Activated CD4-positive, alpha-beta T cell treated with anti-CD3 and anti-CD28 coated beads, Interleukin-2, amount 10 ng/mL, durations not matched to agents 7 days and 5 days (primary cell): Measurements from ENCODE around the gene SPRN. TPM values are rescaled to one million over a fixed set of nuclear protein-coding genes. Genes with fewer than 3 reads are reported as not detected.
"Not testable (repeated sequence)": the region's sequence is repeated elsewhere in the genome, so short reads cannot be mapped to it uniquely, and the experiment has no call there.

ENCODE experiments used
- CTCF ChIA-PET: fragments of 350-600 bp; sonication (Branson Sonifier 250); formaldehyde crosslinking; loops from one replicate; lab custom pipeline; 2021; ENCODE audit warnings: antibody characterized with exemption; lab: Charles Lee
- POLR2A ChIA-PET: fragments of 350-600 bp; sonication (Branson Sonifier 250); formaldehyde crosslinking; loops from one replicate; lab custom pipeline; 2021; ENCODE audit warnings: antibody characterized with exemption; lab: Charles Lee
- DNase-seq: peaks from one replicate; pipeline ENCODE4 v3.0.0-alpha.2; 2020
- H3K27ac Mint-ChIP-seq: one replicate; pipeline ENCODE4 v1.8.0; 2021; ENCODE audit warnings: mild to moderate bottlenecking, moderate library complexity, mixed read lengths
- H3K27me3 Mint-ChIP-seq: one replicate; pipeline ENCODE4 v1.8.0; 2021; ENCODE audit warnings: mixed read lengths
- H3K36me3 Mint-ChIP-seq: one replicate; pipeline ENCODE4 v1.8.0; 2021; ENCODE audit warnings: low read depth, mixed read lengths
- H3K4me1 Mint-ChIP-seq: one replicate; pipeline ENCODE4 v1.8.0; 2021; ENCODE audit warnings: mixed read lengths
- H3K4me3 Mint-ChIP-seq: one replicate; pipeline ENCODE4 v1.8.0; 2021; ENCODE audit warnings: mild to moderate bottlenecking, moderate library complexity, mixed read lengths
- H3K9me3 Mint-ChIP-seq: one replicate; pipeline ENCODE4 v1.8.0; 2021; ENCODE audit warnings: mixed read lengths
- total RNA-seq, 2 experiments: library from RNA; stranded (reverse); gene quantifications; one replicate each; pipeline ENCODE4 v1.2.3, GENCODE V29; 2021

Gene SPRN
- total RNA-seq, 2 experiments from 2014 or later = not detected

GRCh38 chr10:133391761-133392518, 32.5 kb downstream of the SPRN start:
- peak overlapping the region; percentile 80 for H3K27ac Mint-ChIP-seq
- H3K36me3 Mint-ChIP-seq = peaks cover 11% of the 10 kb centered on the region
- H3K9me3 Mint-ChIP-seq = no peaks in the 10 kb centered on the region
- H3K4me1 Mint-ChIP-seq = peaks cover 61% of the 10 kb centered on the region
- no peak for DNase-seq
- POLR2A ChIA-PET = no interaction called here
- H3K27me3 Mint-ChIP-seq = no peaks in the 10 kb centered on the region
- CTCF ChIA-PET = interaction anchor here (1.1 to 1.5 kb wide), 2 partner anchors 62 to 1163 kb away, joined by 3 to 7 read pairs; no protein-coding TSS in a partner anchor
- no peak overlapping the region for H3K4me3 Mint-ChIP-seq

GRCh38 chr10:133391249-133391635, 33.2 kb downstream of the SPRN start:
- ChIA-PET CTCF (interaction anchor here (1.1 to 1.5 kb wide), 2 partner anchors 62 to 1163 kb away, joined by 3 to 7 read pairs; no protein-coding TSS in a partner anchor), POLR2A (interaction anchor here (0.7 to 1.0 kb wide), 2 partner anchors 132 to 429 kb away, joined by 3 to 4 read pairs; no protein-coding TSS in a partner anchor)
- Mint-ChIP-seq H3K4me3 (peak overlapping the region; percentile 39), H3K27ac (peak overlapping the region; percentile 99), H3K4me1 (peaks cover 57% of the 10 kb centered on the region), H3K27me3 (no peaks in the 10 kb centered on the region), H3K9me3 (no peaks in the 10 kb centered on the region), H3K36me3 (peaks cover 11% of the 10 kb centered on the region)
- DNase-seq = no peak

GRCh38 chr10:133390597-133391248, 33.7 kb downstream of the SPRN start:
- POLR2A ChIA-PET = interaction anchor here (0.7 to 1.2 kb wide), 3 partner anchors 13 to 428 kb away, joined by 3 to 4 read pairs (median 3); no protein-coding TSS in a partner anchor
- Mint-ChIP-seq H3K27me3 (no peaks in the 10 kb centered on the region), H3K4me1 (peaks cover 55% of the 10 kb centered on the region), H3K4me3 (peak overlapping the region; percentile 65), H3K9me3 (no peaks in the 10 kb centered on the region), H3K36me3 (peaks cover 9% of the 10 kb centered on the region), H3K27ac (peak overlapping the region; percentile 99)
- DNase-seq = no peak
- CTCF ChIA-PET = interaction anchor here (0.8 to 1.5 kb wide), 4 partner anchors 16 to 1162 kb away, joined by 3 to 7 read pairs (median 3); no protein-coding TSS in a partner anchor

GRCh38 chr10:133388973-133389818, 35.2 kb downstream of the SPRN start:
- Mint-ChIP-seq H3K27ac (peak overlapping the region; percentile 99), H3K36me3 (peaks cover 2% of the 10 kb centered on the region), H3K4me3 (peak overlapping the region; percentile 81), H3K27me3 (no peaks in the 10 kb centered on the region), H3K4me1 (peaks cover 44% of the 10 kb centered on the region), H3K9me3 (no peaks in the 10 kb centered on the region)
- POLR2A ChIA-PET = interaction anchor here (1.2 kb wide), 1 partner anchor 11 kb away, joined by 3 read pairs; no protein-coding TSS in a partner anchor
- CTCF ChIA-PET = interaction anchor here (0.9 to 1.8 kb wide), 3 partner anchors 8 to 60 kb away, joined by 3 to 5 read pairs (median 4); no protein-coding TSS in a partner anchor
- DNase-seq = peak; percentile 69

- ChIA-PET POLR2A (no interaction called here), CTCF (interaction anchor here (1.0 to 1.8 kb wide), 6 partner anchors 12 to 59 kb away, joined by 3 to 5 read pairs (median 4); no protein-coding TSS in a partner anchor)
- Mint-ChIP-seq H3K4me1 (peaks cover 41% of the 10 kb centered on the region), H3K27ac (peak overlapping the region; percentile 99), H3K9me3 (no peaks in the 10 kb centered on the region), H3K36me3 (peaks cover 2% of the 10 kb centered on the region), H3K4me3 (peak overlapping the region; percentile 81), H3K27me3 (no peaks in the 10 kb centered on the region)
- DNase-seq = no peak
These were observed 36.0 kb downstream of the SPRN start for GRCh38 chr10:133388236-133388972.

GRCh38 chr10:133386951-133387350, 37.5 kb downstream of the SPRN start:
- H3K36me3 Mint-ChIP-seq, H3K27ac Mint-ChIP-seq, H3K4me3 Mint-ChIP-seq, H3K27me3 Mint-ChIP-seq, DNase-seq, H3K9me3 Mint-ChIP-seq, POLR2A ChIA-PET: not testable (repeated sequence)
- peaks cover 38% of the 10 kb centered on the region for H3K4me1 Mint-ChIP-seq
- CTCF ChIA-PET = interaction anchor here (0.7 to 1.5 kb wide), 5 partner anchors 18 to 130 kb away, joined by 3 to 4 read pairs (median 3); no protein-coding TSS in a partner anchor

GRCh38 chr10:133385214-133385613, 39.2 kb downstream of the SPRN start:
- no peak overlapping the region for H3K27ac Mint-ChIP-seq
- no peak overlapping the region for H3K4me3 Mint-ChIP-seq
- no peaks in the 10 kb centered on the region for H3K27me3 Mint-ChIP-seq
- no peaks in the 10 kb centered on the region for H3K9me3 Mint-ChIP-seq
- POLR2A ChIA-PET = no interaction called here
- H3K4me1 Mint-ChIP-seq = peaks cover 21% of the 10 kb centered on the region
- CTCF ChIA-PET = no interaction called here
- no peak for DNase-seq
- H3K36me3 Mint-ChIP-seq = peaks cover 2% of the 10 kb centered on the region

GRCh38 chr10:133384071-133384470, 40.4 kb downstream of the SPRN start:
- no peak overlapping the region for H3K4me3 Mint-ChIP-seq
- DNase-seq = no peak
- no peaks in the 10 kb centered on the region for H3K9me3 Mint-ChIP-seq
- no peaks in the 10 kb centered on the region for H3K36me3 Mint-ChIP-seq
- no peak overlapping the region for H3K27ac Mint-ChIP-seq
- H3K4me1 Mint-ChIP-seq = peaks cover 13% of the 10 kb centered on the region
- CTCF ChIA-PET = interaction anchor here (0.6 kb wide), 1 partner anchor 127 kb away, joined by 3 read pairs; no protein-coding TSS in a partner anchor
- no peaks in the 10 kb centered on the region for H3K27me3 Mint-ChIP-seq
- POLR2A ChIA-PET = no interaction called here

- POLR2A ChIA-PET = no interaction called here
- H3K27me3 Mint-ChIP-seq = no peaks in the 10 kb centered on the region
- H3K27ac Mint-ChIP-seq = no peak overlapping the region
- CTCF ChIA-PET = no interaction called here
- H3K4me3 Mint-ChIP-seq = no peak overlapping the region
- no peak for DNase-seq
- H3K9me3 Mint-ChIP-seq = no peaks in the 10 kb centered on the region
- peaks cover 8% of the 10 kb centered on the region for H3K4me1 Mint-ChIP-seq
- no peaks in the 10 kb centered on the region for H3K36me3 Mint-ChIP-seq
These were observed 40.9 kb downstream of the SPRN start for GRCh38 chr10:133383551-133383950.

GRCh38 chr10:133381036-133381435, 43.4 kb downstream of the SPRN start:
- Mint-ChIP-seq H3K27me3 (peaks cover 3% of the 10 kb centered on the region), H3K27ac (no peak overlapping the region), H3K4me1 (peaks cover 10% of the 10 kb centered on the region), H3K9me3 (no peaks in the 10 kb centered on the region), H3K4me3 (no peak overlapping the region), H3K36me3 (no peaks in the 10 kb centered on the region)
- ChIA-PET CTCF (interaction anchor here (1.3 kb wide), 1 partner anchor 9 kb away, joined by 3 read pairs; no protein-coding TSS in a partner anchor), POLR2A (no interaction called here)
- DNase-seq = no peak

- no peak overlapping the region for H3K27ac Mint-ChIP-seq
- POLR2A ChIA-PET = no interaction called here
- peaks cover 10% of the 10 kb centered on the region for H3K4me1 Mint-ChIP-seq
- no peaks in the 10 kb centered on the region for H3K9me3 Mint-ChIP-seq
- H3K27me3 Mint-ChIP-seq = peaks cover 3% of the 10 kb centered on the region
- CTCF ChIA-PET = no interaction called here
- H3K4me3 Mint-ChIP-seq = peak overlapping the region; percentile 59
- DNase-seq = no peak
- H3K36me3 Mint-ChIP-seq = no peaks in the 10 kb centered on the region
These were observed 44.4 kb downstream of the SPRN start for GRCh38 chr10:133379801-133380666.
